PFSK-1 (cell line): ENCODE measurements around the gene SLC38A2.

Experiments used
- POLR2AphosphoS5 ChIP-seq: IDR thresholded peaks from 2 replicates; pipeline ENCODE4 v1.6.1; 2012; ENCODE audit warnings: low read depth, mild to moderate bottlenecking, control low read depth, low read length, moderate library complexity
- SIN3A ChIP-seq: IDR thresholded peaks from 2 replicates; pipeline ENCODE4 v1.6.1; 2012; ENCODE audit warnings: mild to moderate bottlenecking, low read length, moderate library complexity, borderline replicate concordance; ENCODE audit not compliant: insufficient read depth
- TAF1 ChIP-seq: IDR thresholded peaks from 2 replicates; pipeline ENCODE4 v1.6.1; 2012; ENCODE audit warnings: low read length, control low read depth, borderline replicate concordance; ENCODE audit not compliant: insufficient read depth

DNA sequence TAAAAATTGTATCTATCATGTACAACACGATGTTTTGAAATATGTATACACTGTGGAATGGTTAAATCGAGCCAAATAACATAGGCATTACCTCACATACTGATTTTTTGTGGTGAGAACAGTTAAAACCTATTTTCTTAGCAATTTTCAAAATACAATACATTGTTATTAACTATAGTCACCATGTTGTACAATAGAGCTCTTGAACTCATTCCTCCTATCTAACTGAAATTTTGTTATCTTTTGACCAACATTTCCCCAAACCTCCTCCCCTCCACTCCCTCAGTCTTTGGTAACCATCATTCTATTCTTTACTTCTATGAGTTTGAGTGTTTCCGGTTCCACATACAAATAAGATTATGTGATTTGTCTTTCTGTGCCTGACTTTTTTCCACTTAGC lies 6.8 kb upstream of the SLC38A2 start:
- TF ChIP-seq TAF1 (no peak), POLR2AphosphoS5 (no peak), SIN3A (no peak)
